Measurements from ENCODE around the gene TTC24.
"Not testable (repeated sequence)": the region's sequence is repeated elsewhere in the genome, so short reads cannot be mapped to it uniquely, and the experiment has no call there.

TTC24 gene

DNA sequence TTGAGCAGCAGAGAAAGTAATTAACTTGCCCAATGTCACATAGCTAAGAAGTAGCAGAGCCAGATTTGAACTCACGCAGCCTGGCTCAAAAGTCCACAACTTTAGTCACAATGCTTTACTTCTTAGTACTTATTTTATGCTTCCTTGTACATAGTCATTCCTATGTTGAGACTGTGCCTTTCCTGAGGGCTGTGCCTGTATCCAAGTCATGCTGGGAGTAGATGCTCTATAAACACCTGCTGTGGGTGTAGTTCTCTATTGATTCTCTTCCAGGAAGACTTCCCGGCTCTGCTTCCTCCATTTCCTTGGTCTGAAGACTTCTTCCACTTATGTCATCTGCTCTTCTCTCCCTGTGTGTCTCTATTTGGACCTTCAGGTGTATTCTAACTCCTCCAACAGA is 23.8 kb upstream of the TTC24 start:
- no peak for DNase-seq

GRCh38 chr1:156556354-156556753 is 23.2 kb upstream of the TTC24 start:
- no peak for DNase-seq

DNA sequence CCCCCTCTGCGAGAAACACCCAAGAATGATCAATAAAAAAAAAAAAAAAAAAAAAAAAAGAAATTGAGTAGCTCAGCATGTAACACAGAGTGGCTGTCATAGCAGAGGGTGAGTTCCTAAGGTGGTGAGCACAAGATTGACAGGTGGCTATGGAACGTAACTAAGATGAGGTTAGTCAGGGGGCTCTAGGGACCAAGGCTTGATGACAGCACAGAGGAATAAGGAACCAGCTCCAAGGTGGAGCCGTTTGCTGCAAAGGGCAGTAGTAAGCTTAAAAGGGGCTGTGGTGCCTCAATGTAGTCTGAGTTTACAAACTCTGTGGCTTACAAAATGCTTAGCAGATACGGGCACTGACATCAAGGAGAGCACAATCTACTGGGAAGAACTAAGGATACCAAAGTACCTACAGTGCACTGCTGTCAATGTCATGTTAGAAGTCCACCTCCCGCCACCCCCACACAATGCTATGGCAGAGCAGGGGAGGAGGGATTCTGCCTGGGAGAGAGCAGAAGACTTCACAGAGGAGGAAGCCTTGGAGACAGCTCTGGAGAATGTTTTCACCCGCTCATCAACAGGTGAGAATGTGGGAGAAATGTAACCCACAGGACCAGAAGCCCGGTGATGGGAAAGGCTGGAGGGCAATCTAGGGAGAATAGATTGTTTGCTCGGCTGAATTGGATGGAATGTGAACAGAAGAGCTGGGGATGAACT is 20.3 kb upstream of the TTC24 start:
- DNase-seq = peak; percentile 80

DNA sequence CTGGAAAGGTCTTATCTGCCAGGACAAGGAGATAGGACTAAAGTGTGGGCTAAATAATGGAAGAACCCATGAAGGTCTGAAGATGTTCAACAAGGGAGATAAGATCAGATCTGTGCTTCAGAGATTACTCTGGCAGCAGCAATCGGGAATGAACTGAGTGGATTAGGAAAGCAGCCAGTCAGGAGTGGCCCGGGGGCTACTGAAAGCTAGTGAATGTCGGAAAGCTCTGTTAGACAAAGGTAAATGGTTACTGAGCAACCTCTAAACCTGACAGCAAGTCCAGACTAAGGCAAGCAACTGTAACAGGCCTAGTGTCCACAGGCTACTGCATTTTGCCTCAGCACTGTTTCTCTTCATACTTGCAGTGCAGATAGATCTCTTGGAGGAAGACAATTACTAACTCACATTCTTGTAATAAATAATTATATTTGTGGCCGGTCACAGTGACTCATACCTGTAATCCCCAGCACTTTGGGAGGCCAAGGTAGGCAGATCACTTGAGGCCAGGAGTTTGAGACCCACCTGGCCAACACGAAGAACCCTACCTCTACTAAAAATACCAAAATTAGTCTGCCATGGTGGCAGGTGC is 19.6 kb upstream of the TTC24 start:
- peak; percentile 82 for DNase-seq

GRCh38 chr1:156560585-156561163 is 18.8 kb upstream of the TTC24 start:
- DNase-seq = no peak

DNA sequence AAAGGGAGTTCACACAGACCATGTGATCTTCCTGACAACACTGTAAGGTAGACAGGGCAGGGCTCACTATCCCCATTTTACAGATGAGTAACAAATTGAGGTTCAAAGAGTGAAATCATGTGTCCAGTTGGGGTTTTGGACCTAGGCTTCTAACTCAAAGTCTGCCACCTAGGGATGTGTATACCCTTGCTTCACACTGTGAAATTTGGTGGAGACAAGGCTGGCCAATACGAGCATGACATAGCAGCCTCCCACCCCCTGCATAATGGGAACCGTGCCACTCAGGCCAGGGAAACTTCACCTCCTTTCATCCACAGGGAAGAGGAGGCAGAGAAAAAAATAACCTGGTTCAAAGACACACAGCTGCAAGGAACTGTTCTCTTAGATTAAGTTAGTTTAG is 14.0 kb upstream of the TTC24 start:
- no peak for DNase-seq

- DNase-seq = no peak
These were observed 13.1 kb upstream of the TTC24 start for GRCh38 chr1:156566436-156566835.

DNA sequence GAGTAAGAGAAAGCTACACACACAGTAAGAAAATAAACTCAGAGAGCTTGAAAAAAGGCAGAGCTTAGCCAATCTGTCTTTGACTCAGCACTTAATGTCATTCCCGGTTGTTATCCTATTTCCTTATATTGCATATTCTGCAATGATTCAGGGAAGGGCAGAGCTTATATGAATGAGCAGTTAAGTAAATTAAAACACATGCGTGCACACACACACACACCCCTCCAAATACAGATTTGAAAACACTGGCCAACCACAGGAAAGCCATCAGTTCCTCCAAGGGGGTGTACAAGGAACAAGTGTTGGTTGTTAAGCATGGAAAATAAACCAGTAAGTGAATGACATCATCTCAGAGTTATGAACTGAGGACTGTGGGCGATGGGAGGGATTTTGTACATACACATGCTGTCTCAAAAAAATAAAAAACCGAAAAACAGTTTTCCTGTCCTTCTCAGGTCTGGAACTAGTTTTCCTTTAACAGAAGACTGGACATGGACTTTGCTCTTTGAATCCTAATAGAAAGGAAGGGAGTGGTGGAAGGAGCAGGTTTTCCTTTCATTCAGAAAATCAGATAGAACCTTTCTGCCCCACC is 8.2 kb upstream of the TTC24 start:
- DNase-seq = no peak

DNA sequence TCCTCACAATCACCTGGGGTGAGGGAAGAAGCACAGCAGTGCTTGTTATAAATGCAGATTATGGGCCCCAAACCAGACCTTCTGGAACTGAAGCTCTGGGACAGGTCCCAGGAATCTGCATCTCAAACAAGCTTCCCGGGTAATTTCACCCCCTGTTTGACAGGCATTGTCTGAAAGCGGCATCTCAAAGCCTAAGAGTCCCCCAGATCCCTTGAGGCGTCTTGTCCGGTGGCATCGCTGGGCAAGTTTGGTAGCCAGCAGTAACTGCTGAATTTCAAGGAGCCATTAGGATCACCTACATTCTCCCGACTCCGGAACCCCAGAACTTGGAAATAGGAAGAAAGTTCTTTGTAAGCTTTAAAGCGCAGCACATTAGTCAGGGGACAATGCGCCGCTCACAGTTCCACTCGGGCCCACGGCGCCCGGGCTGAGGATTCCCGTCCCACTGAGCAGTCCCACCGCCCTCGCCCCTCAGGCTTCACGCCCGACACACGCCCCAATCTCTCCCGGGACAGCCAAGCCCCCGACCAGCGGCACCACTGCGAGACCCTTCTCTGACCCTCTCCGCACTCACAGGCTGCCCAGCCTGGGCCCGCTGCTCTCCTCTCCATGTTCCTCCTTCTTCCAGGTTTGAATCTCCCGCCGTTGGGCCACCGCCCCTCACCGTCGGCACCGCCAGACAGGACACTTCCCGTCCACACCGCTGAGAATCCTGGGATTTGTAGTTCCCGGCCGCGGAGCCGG is 7.4 kb upstream of the TTC24 start, which contains the start of gene IQGAP3:
Gene IQGAP3, minus strand, starts transcription at position 647 of the 744 bp plus-strand sequence. Its CDS starts 36 bp downstream, at position 611.
- peak; percentile 94 for DNase-seq

GRCh38 chr1:156572663-156573018 is 6.9 kb upstream of the TTC24 start:
- DNase-seq = no peak

- DNase-seq = no peak
These were observed 5.4 kb upstream of the TTC24 start for GRCh38 chr1:156574039-156574633.

DNA sequence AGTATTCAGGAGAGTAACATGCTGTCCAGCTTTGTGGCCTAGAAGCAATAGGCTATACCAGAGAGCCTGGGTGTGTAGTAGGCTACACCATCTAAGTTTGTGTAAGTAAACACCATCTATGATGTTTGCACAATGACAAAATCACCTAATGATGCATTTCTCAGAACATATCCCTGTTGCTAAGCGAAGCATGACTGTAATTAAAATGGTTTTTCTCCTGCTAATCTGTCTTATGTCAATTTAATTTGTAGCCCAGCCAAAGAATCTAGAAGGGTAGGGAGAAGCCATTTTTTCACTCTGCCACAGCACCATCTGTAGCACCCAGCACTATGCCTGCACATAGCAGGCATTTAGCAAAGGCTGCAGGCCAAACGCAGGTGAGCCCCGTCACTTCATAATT is 2.0 kb upstream of the TTC24 start:
- DNase-seq = no peak

GRCh38 chr1:156578055-156578454 is 1.5 kb upstream of the TTC24 start:
- no peak for DNase-seq

GRCh38 chr1:156581661-156582387 is 2.3 kb downstream of the TTC24 start:
- no peak for DNase-seq

DNA sequence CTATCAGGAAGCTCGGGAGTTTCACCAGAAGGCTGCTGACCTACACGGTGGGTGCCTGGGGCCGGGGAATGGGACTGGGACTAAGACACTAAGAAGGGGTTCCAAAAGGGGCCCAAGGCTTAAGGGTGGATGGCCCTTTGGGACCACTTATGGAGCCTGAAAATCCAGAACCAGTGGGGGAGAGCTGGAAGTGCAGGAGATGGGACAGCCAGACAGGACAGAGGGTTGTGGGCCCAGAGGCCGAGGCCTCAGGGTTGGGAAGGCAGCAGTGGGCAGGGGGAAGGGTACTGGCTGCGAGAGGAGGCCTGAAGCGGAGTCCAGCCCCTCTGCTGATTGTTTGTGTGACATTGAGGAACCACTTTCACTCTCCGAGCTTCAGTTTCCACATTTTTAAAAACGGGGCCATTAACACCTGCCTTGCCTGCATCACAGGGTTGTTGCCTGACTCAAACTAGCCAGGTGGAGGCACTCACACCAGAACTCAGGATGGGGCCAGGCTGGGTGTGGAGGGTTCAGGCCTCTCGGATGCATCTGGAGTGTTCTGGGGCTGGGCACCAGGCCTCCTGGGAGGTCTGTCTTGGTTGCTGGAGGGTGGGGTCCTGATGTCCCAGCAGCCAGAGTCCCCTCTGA is 3.0 kb downstream of the TTC24 start:
- DNase-seq = no peak

- peak; percentile 86 for DNase-seq
These were observed 4.5 kb downstream of the TTC24 start for GRCh38 chr1:156583821-156584622.

DNA sequence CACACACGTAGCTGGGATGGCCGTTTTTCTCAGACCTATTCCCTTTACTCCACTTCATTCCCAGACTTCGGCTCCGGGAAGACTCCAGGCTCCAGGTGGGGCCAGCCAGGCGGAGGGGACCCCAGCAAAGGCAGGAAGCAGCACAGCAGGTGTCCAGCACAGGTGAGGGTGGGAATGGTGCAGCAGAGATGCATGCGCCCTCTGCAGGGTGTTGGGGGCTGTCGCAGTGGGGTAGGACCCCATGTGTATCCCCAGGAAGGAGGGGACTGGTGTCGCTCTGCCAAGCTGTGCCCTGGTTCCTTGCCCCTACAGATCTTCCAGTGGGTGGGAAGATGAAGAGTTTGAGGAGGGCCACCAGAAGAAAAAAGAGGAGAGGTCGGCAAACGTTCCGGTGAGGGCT is 5.3 kb downstream of the TTC24 start:
- DNase-seq = peak; percentile 70

- DNase-seq = no peak
These were observed 6.8 kb downstream of the TTC24 start for GRCh38 chr1:156586323-156586722.

GRCh38 chr1:156586892-156587477 is 7.5 kb downstream of the TTC24 start:
- no peak for DNase-seq

DNA sequence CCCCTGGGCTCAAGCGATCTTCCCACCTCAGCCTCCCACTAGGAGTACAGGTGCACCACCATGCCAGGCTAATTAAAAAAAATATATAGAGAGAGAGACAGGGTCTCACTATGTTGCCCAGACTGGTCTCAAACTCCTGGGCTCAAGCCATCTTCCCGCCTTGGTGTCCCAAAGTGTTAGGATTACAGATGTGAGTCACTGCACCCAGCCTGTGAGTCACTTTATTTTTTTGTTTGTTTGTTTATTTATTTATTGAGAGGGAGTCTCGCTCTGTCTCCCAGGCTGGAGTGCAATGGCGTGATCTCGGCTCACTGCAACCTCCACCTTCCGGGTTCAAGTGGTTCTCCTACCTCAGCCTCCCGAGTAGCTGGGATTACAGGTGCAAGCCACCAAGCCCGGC is 8.4 kb downstream of the TTC24 start:
- not testable (repeated sequence) for DNase-seq
